AG09309 (cell line): ENCODE measurements around the gene CPED1.

ENCODE experiments used
- DNase-seq: peaks from one replicate; pipeline ENCODE4 v3.0.0-alpha.2; 2010; ENCODE audit warnings: low read depth
- H3K4me3 ChIP-seq: 2 replicates; pipeline ENCODE4 v1.5.1; 2011; ENCODE audit warnings: mild to moderate bottlenecking, low read depth, low read length, moderate library complexity; ENCODE audit not compliant: control insufficient read depth
- TF ChIP-seq, protein P1 (sequence below): IDR thresholded peaks from 2 replicates; pipeline ENCODE4 v1.5.1; 2011; ENCODE audit warnings: mild to moderate bottlenecking, low read depth, low read length, inconsistent platforms; ENCODE audit not compliant: insufficient read depth, control insufficient read depth; ENCODE audit errors: missing control alignments

CPED1 gene

DNA sequence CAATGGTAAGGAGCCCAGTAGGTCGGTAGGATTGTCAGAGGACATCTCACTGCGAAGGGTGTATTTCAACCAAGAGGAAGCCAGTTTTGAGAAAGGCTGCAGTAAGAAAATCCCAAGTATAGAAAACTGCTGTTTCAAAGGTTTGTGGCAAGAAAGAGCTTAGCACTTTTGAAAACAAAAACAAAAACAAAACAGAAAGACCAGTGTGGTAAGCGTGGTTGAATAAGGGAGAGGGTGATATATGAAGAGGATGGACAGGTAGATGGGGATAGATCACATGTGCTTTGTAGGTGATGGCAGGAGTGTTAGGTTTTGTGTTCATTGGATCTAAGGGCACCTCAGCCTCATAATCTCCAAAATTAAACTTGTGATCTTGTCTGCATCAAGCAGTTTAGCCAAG lies 198.7 kb downstream of the CPED1 start:
- no peak overlapping the region for H3K4me3 ChIP-seq
- TF ChIP-seq, protein P1, sequence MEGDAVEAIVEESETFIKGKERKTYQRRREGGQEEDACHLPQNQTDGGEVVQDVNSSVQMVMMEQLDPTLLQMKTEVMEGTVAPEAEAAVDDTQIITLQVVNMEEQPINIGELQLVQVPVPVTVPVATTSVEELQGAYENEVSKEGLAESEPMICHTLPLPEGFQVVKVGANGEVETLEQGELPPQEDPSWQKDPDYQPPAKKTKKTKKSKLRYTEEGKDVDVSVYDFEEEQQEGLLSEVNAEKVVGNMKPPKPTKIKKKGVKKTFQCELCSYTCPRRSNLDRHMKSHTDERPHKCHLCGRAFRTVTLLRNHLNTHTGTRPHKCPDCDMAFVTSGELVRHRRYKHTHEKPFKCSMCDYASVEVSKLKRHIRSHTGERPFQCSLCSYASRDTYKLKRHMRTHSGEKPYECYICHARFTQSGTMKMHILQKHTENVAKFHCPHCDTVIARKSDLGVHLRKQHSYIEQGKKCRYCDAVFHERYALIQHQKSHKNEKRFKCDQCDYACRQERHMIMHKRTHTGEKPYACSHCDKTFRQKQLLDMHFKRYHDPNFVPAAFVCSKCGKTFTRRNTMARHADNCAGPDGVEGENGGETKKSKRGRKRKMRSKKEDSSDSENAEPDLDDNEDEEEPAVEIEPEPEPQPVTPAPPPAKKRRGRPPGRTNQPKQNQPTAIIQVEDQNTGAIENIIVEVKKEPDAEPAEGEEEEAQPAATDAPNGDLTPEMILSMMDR, result no peak
- DNase-seq, result no peak

GRCh38 chr7:121187676-121188075 lies 199.2 kb downstream of the CPED1 start:
- peak; percentile 25 for DNase-seq
- no peak overlapping the region for H3K4me3 ChIP-seq
- TF ChIP-seq, protein P1, result no peak

DNA sequence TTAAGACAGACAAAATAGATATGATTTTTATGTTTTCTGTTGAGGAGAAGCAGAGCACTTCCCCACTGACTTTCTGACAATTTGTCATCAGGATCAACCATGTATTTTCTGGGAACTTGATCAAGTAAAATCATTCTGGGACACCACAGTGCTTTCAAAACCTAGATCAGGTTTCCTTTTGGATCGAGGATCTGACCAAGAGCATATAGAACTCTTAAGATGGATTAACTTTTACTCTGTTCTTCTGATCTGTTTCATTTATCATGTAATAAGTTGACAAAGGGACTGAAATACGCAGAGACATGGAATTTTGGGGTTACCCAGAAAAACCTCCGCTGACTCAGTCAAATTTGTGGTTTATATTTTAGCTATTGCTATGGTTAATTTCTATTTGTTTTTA lies 204.3 kb downstream of the CPED1 start:
- no peak for DNase-seq
- TF ChIP-seq, protein P1, result no peak
- no peak overlapping the region for H3K4me3 ChIP-seq

GRCh38 chr7:121195010-121195409 lies 206.5 kb downstream of the CPED1 start:
- TF ChIP-seq, protein P1, result no peak
- no peak overlapping the region for H3K4me3 ChIP-seq
- no peak for DNase-seq

DNA sequence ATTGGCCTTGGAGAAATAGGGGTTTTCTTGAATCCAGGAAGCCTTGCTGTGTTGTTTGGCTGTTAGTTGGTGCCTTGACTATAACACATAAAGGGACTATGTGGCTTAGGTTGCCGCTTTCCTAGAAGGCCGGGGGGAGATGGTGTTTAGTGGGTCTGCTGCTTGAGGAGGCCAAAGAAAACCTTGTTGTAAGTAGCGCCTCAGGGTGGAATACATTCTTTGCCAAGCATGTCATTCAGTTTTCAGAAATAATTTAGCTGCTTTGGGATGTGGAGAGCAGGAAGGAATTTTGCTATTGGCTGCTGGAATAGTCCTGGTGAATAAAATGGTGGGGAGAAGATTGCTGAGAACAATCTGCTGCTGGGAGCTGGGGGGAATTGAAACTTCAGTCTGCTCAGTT lies 207.4 kb downstream of the CPED1 start:
- TF ChIP-seq, protein P1, result no peak
- no peak for DNase-seq
- H3K4me3 ChIP-seq, result no peak overlapping the region

- no peak overlapping the region for H3K4me3 ChIP-seq
- TF ChIP-seq, protein P1, result no peak
- no peak for DNase-seq
Measured at GRCh38 chr7:121196286-121196685, 207.8 kb downstream of the CPED1 start.

- no peak for DNase-seq
- no peak overlapping the region for H3K4me3 ChIP-seq
- TF ChIP-seq, protein P1, result no peak
Measured at GRCh38 chr7:121197455-121197854, 208.9 kb downstream of the CPED1 start.
